Fibroblast of lung (primary cell): ENCODE results near the gene SLC6A12. TPM values are rescaled to one million over a fixed set of nuclear protein-coding genes. Genes with fewer than 3 reads are reported as not detected.

Experiments used
- DNase-seq, 2 donors: peaks; one replicate each; pipeline versions ENCODE4 v3.0.0 to v3.0.0-alpha.2; 2010; ENCODE audit warnings: low read depth in 2 of 2
- H2AFZ ChIP-seq: 2 replicates; pipeline ENCODE4 v1.5.1; 2012; ENCODE audit warnings: low read length, control low read depth, inconsistent platforms
- H3K27ac ChIP-seq: 2 replicates; pipeline ENCODE4 v1.5.1; 2011; ENCODE audit warnings: low read length, control low read depth; ENCODE audit not compliant: insufficient read depth
- H3K27me3 ChIP-seq: 2 replicates; pipeline ENCODE4 v1.5.1; 2011; ENCODE audit warnings: mild to moderate bottlenecking, low read length; ENCODE audit not compliant: control insufficient read depth, insufficient read depth
- H3K36me3 ChIP-seq: 2 replicates; pipeline ENCODE4 v1.5.1; 2011; ENCODE audit warnings: low read length; ENCODE audit not compliant: control insufficient read depth, insufficient read depth
- H3K4me1 ChIP-seq: 2 replicates; pipeline ENCODE4 v1.5.1; 2011; ENCODE audit warnings: low read length; ENCODE audit not compliant: control insufficient read depth, insufficient read depth; ENCODE audit errors: extremely low read depth
- H3K4me2 ChIP-seq: 2 replicates; pipeline ENCODE4 v1.5.1; 2011; ENCODE audit warnings: low read length, control low read depth; ENCODE audit not compliant: insufficient read depth; ENCODE audit errors: extremely low read depth
- H3K4me3 ChIP-seq, 4 experiments: fragments of 200-600 bp in 1 of 4; sonication (generic) in 1 of 4; replicated peaks in 1 of 4; 2 replicates each; pipeline ENCODE4 v1.5.1; 2011 to 2016; ENCODE audit warnings: low read length in 4 of 4, low read depth in 3 of 4, mild to moderate bottlenecking in 3 of 4, control low read depth in 2 of 4, inconsistent platforms in 1 of 4, mixed read lengths in 1 of 4; ENCODE audit not compliant: insufficient read depth in 1 of 4; ENCODE audit errors: control extremely low read depth in 1 of 4
- H3K79me2 ChIP-seq: 2 replicates; pipeline ENCODE4 v1.5.1; 2012; ENCODE audit warnings: mild to moderate bottlenecking, low read length, inconsistent platforms; ENCODE audit not compliant: control insufficient read depth, insufficient read depth
- H3K9ac ChIP-seq: 2 replicates; pipeline ENCODE4 v1.5.1; 2011; ENCODE audit warnings: mild to moderate bottlenecking, low read length, control low read depth; ENCODE audit not compliant: insufficient read depth
- H3K9me3 ChIP-seq: 2 replicates; pipeline ENCODE4 v1.5.1; 2012; ENCODE audit warnings: low read depth, low read length; ENCODE audit not compliant: control insufficient read depth, insufficient read depth
- H4K20me1 ChIP-seq: 2 replicates; pipeline ENCODE4 v1.5.1; 2011; ENCODE audit warnings: low read length; ENCODE audit not compliant: control insufficient read depth, insufficient read depth; ENCODE audit errors: extremely low read depth
- CTCF ChIP-seq, 2 donors: IDR thresholded peaks in 1 of 2; conservative IDR thresholded peaks in 1 of 2; 1 replicate in 1 of 2; 2 replicates in 1 of 2; pipeline ENCODE4 v1.5.1; 2011 to 2012; ENCODE audit warnings: low read length in 2 of 2, control low read depth in 1 of 2, inconsistent platforms in 1 of 2, low read depth in 1 of 2, mild to moderate bottlenecking in 1 of 2
- EZH2 ChIP-seq: IDR thresholded peaks from 2 replicates; pipeline ENCODE4 v1.5.1; 2012; ENCODE audit warnings: low read length, control low read depth, mild to moderate bottlenecking; ENCODE audit errors: missing control alignments
- polyA plus RNA-seq, 2 donors: library from polyadenylated mRNA; depleted of rRNA in 1 of 2; stranded (reverse) in 1 of 2; unstranded in 1 of 2; fragments of >200 nt; gene quantifications; 2 replicates each; pipeline ENCODE4 v1.2.1, GENCODE V29; 2011 to 2012; ENCODE audit warnings: missing spikeins in 1 of 2
- total RNA-seq: library from RNA; depleted of rRNA; stranded (reverse); fragments of >200 nt; gene quantifications from 2 replicates; pipeline ENCODE4 v1.2.1, GENCODE V29; 2014

The SLC6A12 gene
- total and polyA plus RNA-seq, 2 donors (not counting 1 experiment from before 2014, with no cell fraction given): not detected

DNA sequence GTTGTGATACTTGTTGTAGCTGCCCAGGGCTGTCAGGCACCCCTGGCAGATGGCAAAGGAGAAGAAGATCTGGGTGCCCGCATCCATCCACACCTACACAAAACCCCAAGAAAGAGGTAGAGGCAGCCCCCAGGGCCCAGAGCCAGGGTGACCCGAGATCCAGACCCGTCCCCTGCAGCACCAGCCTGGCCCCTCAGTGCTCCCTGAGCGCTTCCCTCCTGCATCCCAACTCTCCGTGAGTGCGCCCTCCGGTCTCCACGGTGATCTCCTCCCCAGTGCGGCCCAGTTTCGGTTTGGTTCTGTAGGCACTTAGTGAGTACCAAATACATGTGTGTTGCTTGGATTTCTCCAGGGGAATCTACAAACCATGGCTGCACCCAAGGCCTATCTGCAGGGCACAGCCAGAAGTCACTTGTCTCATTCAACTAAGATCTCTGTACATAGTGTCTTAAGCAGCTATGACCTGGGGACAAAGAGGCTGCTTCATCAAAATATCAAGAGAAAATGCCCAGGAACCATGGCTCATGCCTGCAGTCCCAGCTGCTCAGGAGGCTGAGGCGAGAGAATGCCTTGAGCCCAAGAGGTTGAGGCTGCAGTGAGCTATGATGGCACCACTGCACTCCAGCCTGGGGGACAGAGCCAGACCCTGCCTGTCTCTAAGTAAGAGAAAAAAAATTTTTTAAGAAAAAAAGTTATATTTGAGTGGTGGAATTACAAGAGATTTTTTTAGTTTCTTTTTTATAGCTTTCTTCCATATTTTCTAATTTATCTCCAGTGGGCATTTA is 15.9 kb downstream of the SLC6A12 start:
- Histone ChIP-seq H3K27ac (no peak overlapping the region), H3K79me2 (no peaks in the 10 kb centered on the region), H3K9me3 (no peaks in the 10 kb centered on the region), H3K27me3 (peaks cover 30% of the 10 kb centered on the region), H3K4me2 (no peak overlapping the region), H4K20me1 (no peaks in the 10 kb centered on the region), H3K36me3 (no peaks in the 10 kb centered on the region), H3K4me1 (no peaks in the 10 kb centered on the region), H3K9ac (no peak overlapping the region), H2AFZ (no peak overlapping the region), H3K4me3 (no peak overlapping the region)
- TF ChIP-seq CTCF (conservative IDR thresholded peaks at IDR 0.05 in 1 of 2, IDR thresholded peaks at IDR 0.05 in 1 of 2; ENCODE audit: low read depth in 1 of 2, low read length in 2 of 2) (no peak), EZH2 (no peak)
- DNase-seq: no peak

GRCh38 chr12:197347-197746 is 16.6 kb downstream of the SLC6A12 start:
- no peak overlapping the region for H3K27ac ChIP-seq
- no peaks in the 10 kb centered on the region for H4K20me1 ChIP-seq
- H3K4me2 ChIP-seq: no peak overlapping the region
- H3K4me1 ChIP-seq: no peaks in the 10 kb centered on the region
- no peaks in the 10 kb centered on the region for H3K36me3 ChIP-seq
- peaks cover 27% of the 10 kb centered on the region for H3K27me3 ChIP-seq
- no peak overlapping the region for H2AFZ ChIP-seq
- H3K79me2 ChIP-seq: no peaks in the 10 kb centered on the region
- no peak overlapping the region for H3K9ac ChIP-seq
- no peaks in the 10 kb centered on the region for H3K9me3 ChIP-seq
- no peak for TF ChIP-seq EZH2
- no peak for TF ChIP-seq CTCF (conservative IDR thresholded peaks at IDR 0.05 in 1 of 2, IDR thresholded peaks at IDR 0.05 in 1 of 2; ENCODE audit: low read depth in 1 of 2, low read length in 2 of 2)
- no peak overlapping the region for H3K4me3 ChIP-seq
- DNase-seq: no peak

GRCh38 chr12:196436-196835 is 17.5 kb downstream of the SLC6A12 start:
- Histone ChIP-seq H2AFZ (no peak overlapping the region), H3K27ac (no peak overlapping the region), H4K20me1 (no peaks in the 10 kb centered on the region), H3K36me3 (no peaks in the 10 kb centered on the region), H3K4me1 (no peaks in the 10 kb centered on the region), H3K27me3 (peaks cover 21% of the 10 kb centered on the region), H3K9ac (no peak overlapping the region), H3K79me2 (no peaks in the 10 kb centered on the region), H3K4me3 (no peak overlapping the region), H3K9me3 (no peaks in the 10 kb centered on the region), H3K4me2 (no peak overlapping the region)
- TF ChIP-seq EZH2 (no peak), CTCF (conservative IDR thresholded peaks at IDR 0.05 in 1 of 2, IDR thresholded peaks at IDR 0.05 in 1 of 2; ENCODE audit: low read depth in 1 of 2, low read length in 2 of 2) (no peak)
- no peak for DNase-seq
